WTC11 (cell line): ENCODE measurements around the gene FEZF1.

Source experiments
- AFF4 ChIP-seq: sonication (generic); formaldehyde crosslinking; IDR thresholded peaks from 2 replicates; pipeline ENCODE4 v1.8.1; 2023; ENCODE audit warnings: mild to moderate bottlenecking, missing genetic modification reagents, borderline replicate concordance
- CTCF ChIP-seq: fragments of 200-600 bp; IDR thresholded peaks from 2 replicates; pipeline ENCODE4 v1.8.0; 2022; ENCODE audit warnings: antibody characterized with exemption
- E2F1 ChIP-seq: sonication (generic); formaldehyde crosslinking; IDR thresholded peaks from 2 replicates; pipeline ENCODE4 v1.8.0; 2022; ENCODE audit warnings: mild to moderate bottlenecking, missing genetic modification reagents
- FOXP1 ChIP-seq: sonication (generic); formaldehyde crosslinking; IDR thresholded peaks from 2 replicates; pipeline ENCODE4 v1.8.0; 2022; ENCODE audit warnings: missing genetic modification reagents, mild to moderate bottlenecking, moderate library complexity, borderline replicate concordance
- HMGXB4 ChIP-seq: sonication (generic); formaldehyde crosslinking; IDR thresholded peaks from 2 replicates; pipeline ENCODE4 v1.8.1; 2023; ENCODE audit warnings: mild to moderate bottlenecking, moderate library complexity, missing genetic modification reagents
- NFE2L1 ChIP-seq: sonication (generic); formaldehyde crosslinking; IDR thresholded peaks from 2 replicates; pipeline ENCODE4 v1.8.1; 2023; ENCODE audit warnings: missing genetic modification reagents
- PRDM15 ChIP-seq: sonication (generic); formaldehyde crosslinking; IDR thresholded peaks from 2 replicates; pipeline ENCODE4 v1.8.0; 2022; ENCODE audit warnings: missing genetic modification reagents
- PREB ChIP-seq: sonication (generic); formaldehyde crosslinking; IDR thresholded peaks from 2 replicates; pipeline ENCODE4 v1.8.1; 2022; ENCODE audit warnings: mild to moderate bottlenecking, missing genetic modification reagents, moderate library complexity, borderline replicate concordance
- TP53 ChIP-seq: sonication (generic); formaldehyde crosslinking; IDR thresholded peaks from 2 replicates; pipeline ENCODE4 v1.8.1; 2023; ENCODE audit warnings: mild to moderate bottlenecking, missing genetic modification reagents
- USF2 ChIP-seq: sonication (generic); formaldehyde crosslinking; IDR thresholded peaks from 2 replicates; pipeline ENCODE4 v1.8.1; 2023; ENCODE audit warnings: mild to moderate bottlenecking, missing genetic modification reagents, moderate library complexity
- ZBTB21 ChIP-seq: sonication (generic); formaldehyde crosslinking; IDR thresholded peaks from 2 replicates; pipeline ENCODE4 v1.8.1; 2023; ENCODE audit warnings: mild to moderate bottlenecking, missing genetic modification reagents, borderline replicate concordance
- ZNF232 ChIP-seq: sonication (generic); formaldehyde crosslinking; IDR thresholded peaks from 2 replicates; pipeline ENCODE4 v1.8.0; 2022; ENCODE audit warnings: mild to moderate bottlenecking, missing genetic modification reagents
- ZNF416 ChIP-seq: fragments of 250-450 bp; sonication (Bioruptor Pico); IDR thresholded peaks from 2 replicates; pipeline ENCODE4 v1.9.0; 2021; ENCODE audit warnings: mild to moderate bottlenecking, inconsistent platforms
- ZNF512 ChIP-seq: sonication (generic); formaldehyde crosslinking; IDR thresholded peaks from 2 replicates; pipeline ENCODE4 v1.8.1; 2022; ENCODE audit warnings: missing genetic modification reagents, borderline replicate concordance

- TF ChIP-seq CTCF (no peak), AFF4 (CRISPR knock-in tag) (no peak), ZNF416 (no peak), TP53 (CRISPR knock-in tag) (no peak), PRDM15 (CRISPR knock-in tag) (no peak), HMGXB4 (no peak), ZNF512 (no peak), ZNF232 (CRISPR knock-in tag) (no peak), E2F1 (no peak), ZBTB21 (CRISPR knock-in tag) (no peak), PREB (CRISPR knock-in tag) (no peak), FOXP1 (CRISPR knock-in tag) (no peak), NFE2L1 (CRISPR knock-in tag) (no peak), USF2 (CRISPR knock-in tag) (no peak)
Observed at GRCh38 chr7:122262246-122262645, 42.3 kb downstream of the FEZF1 start.
